HL-60 (cell line): ENCODE results near the gene NCAPG2.

ENCODE experiments used
- CTCF ChIP-seq: IDR thresholded peaks from one replicate; pipeline ENCODE4 v1.5.1; 2011; ENCODE audit warnings: low read length, control low read depth, inconsistent platforms; ENCODE audit not compliant: insufficient read depth
- GABPA ChIP-seq: IDR thresholded peaks from 2 replicates; pipeline ENCODE4 v1.6.1; 2012; ENCODE audit warnings: low read depth
- POLR2AphosphoS5 ChIP-seq: IDR thresholded peaks from 2 replicates; pipeline ENCODE4 v1.6.1; 2012; ENCODE audit warnings: low read depth
- SPI1 ChIP-seq: IDR thresholded peaks from 2 replicates; pipeline ENCODE4 v1.6.1; 2012; ENCODE audit warnings: low read depth, mild to moderate bottlenecking, borderline replicate concordance

GRCh38 chr7:158689488-158689887 is 15.1 kb downstream of the NCAPG2 start:
- TF ChIP-seq POLR2AphosphoS5: no peak
- no peak for TF ChIP-seq CTCF
- TF ChIP-seq GABPA: no peak
- no peak for TF ChIP-seq SPI1
